NCI-H1694 treated with DMSO at 0.1 percent for 48 hours (cell line): ENCODE results near the gene ALKBH6.
A peak's percentile ranks its signal among the peaks of the same experiment; 100 is the strongest.
"Not testable (repeated sequence)": the region's sequence is repeated elsewhere in the genome, so short reads cannot be mapped to it uniquely, and the experiment has no call there.

Experiments
- DNase-seq: peaks from one replicate; lab custom pipeline; 2025; lab: John Stamatoyannopoulos, UW

ALKBH6 gene

GRCh38 chr19:36014012-36014924 is at the start of gene ALKBH6:
ALKBH6 (minus strand) TSS chr19:36014213; CDS start chr19:36013397, 816 bp downstream.
- peak; percentile 99 for DNase-seq

DNA sequence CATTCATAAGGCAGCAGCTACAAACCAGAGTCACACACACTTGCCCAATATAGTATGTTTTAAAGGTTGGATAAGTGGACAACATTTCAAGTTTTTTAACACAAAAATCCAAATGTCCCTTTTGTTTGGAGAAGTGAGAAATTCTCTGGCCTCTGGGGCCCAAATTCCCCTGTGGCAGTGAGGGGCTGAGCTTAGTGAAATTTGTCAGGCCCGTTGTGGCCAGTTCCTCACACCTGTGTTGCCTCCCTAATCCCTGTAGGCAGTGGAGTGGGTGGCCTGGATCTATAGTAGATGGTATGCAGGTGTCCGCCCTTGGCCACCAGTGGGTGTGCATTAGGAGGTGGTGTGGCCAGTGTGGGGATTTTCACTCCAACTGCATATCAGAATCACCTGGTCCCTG is 47.4 kb upstream of the ALKBH6 start:
- DNase-seq, result no peak

GRCh38 chr19:36060430-36060829 is 46.4 kb upstream of the ALKBH6 start:
- peak; percentile 47 for DNase-seq

DNA sequence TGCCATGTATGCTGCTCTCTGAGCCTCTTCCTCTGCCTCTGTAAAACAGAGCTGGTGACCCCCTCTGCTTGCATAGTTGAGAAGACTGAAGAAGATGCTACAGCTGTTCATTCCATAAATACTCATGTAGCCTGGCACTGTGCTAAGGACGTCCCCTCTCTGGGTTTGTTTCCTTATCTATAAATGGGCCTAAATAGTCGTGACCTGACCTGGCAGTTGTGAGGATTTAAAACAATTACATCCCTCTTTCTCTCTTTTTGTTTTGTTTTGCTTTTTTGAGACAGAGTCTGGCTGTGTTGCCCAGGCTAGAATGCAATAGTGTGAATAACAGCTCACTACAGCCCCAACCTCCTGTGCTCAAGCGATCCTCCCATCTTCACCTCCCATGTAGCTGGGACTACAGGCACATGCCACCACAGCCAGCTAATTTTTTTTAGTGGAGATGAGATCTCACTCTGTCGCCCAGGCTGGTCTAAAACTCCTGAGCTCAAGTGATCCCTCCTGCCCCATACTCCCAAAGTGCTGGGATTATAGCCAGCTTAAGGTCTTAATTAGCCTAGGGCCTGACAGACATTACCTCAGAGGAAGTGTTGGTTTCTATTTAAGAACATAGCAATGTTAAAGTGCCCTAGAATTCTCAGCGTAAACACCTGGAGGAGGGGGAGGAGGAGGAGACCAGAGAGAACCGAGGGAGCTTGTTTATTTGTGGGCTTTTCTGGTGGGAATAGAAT is 45.3 kb upstream of the ALKBH6 start:
- DNase-seq, result no peak

DNA sequence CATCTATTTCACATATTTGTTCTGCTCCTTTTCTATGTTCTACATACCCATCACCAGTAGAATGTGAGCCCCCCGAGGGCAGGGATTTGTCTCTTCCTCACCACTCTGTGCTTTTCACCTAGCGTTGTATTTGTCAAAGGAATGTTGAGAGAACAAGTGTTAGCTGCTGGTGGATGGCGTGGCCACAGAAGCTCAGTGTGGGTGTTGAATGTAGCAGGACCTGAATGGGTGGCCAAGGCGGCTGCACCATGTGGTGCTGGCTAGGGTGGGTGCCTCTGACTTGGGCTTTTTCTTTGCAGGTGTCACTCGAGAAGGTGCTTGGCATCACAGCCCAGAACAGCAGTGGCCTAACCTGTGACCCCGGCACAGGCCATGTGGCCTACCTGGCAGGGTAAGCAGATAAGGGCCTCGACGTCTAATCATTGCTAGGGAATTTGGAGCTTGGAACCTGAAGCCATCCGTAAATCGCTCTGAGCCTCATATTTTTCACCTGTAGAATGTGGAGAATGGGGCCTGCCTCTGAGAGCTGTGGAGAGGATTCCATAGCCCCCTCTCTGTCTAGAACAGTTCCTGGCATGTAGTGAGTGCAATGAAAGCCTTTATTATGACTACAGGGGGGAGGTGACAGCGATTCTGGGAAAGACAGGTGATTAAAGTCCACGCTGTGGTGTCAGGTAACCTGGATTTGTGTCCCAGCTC is 44.6 kb upstream of the ALKBH6 start:
- DNase-seq, result no peak

GRCh38 chr19:36054733-36055686 is 41.0 kb upstream of the ALKBH6 start, which contains the start of gene WDR62:
WDR62 (plus strand) TSS chr19:36054897; CDS start chr19:36054972, 75 bp downstream.
- DNase-seq, result peak; percentile 98

DNA sequence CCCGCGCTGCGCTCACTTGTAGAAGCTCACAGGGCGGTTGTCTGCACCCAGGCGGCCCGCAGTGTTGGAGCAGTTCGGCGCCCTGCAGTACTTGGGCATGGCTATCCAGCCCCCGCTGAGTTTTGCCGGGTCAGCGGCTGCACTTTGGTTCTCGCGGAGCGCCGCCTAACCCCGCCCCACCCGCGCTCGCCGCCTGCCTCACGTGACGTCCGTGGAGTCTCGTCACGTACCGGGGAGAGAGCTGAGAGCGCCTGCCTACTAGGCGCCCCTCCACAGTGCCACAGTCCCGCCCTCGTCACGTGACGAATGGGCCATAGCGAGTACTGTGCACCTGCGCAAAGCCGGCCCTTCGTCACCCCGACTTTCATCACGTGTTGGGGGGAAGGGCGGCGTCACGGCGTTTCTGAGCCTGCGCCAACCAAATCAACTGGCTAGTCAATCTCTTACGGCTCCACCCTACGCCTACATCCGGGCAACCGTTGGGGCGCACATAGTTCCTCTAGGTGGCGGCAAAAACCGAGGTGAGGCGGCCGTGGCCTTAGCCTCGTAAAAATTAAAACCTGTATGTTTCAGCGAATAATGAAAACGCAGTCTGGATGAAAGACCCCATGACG is 40.2 kb upstream of the ALKBH6 start, which contains the start of gene THAP8:
Gene THAP8 (minus strand): TSS at position 167 of the 614 bp plus-strand sequence. CDS start 68 bp downstream, at position 99.
- DNase-seq, result peak; percentile 99

DNA sequence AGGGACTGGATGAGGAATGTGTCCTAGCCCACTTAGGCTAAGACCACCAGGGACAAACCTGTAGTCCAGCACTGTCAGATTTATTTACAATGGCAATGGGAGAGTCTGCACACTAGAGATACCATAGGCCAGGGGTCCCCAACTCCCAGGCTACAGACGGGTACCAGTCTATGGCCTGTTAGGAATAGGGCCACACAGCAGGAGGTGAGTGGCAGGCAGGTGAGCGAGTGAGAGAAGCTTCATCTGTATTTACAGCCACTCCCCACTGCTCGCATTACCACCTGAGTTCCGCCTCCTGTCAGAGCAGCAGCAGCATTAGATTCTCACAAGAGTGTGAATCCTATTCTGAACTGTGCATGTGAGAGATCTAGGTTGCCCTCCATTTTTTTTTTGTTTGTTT is 37.6 kb upstream of the ALKBH6 start:
- no peak for DNase-seq

- peak; percentile 25 for DNase-seq
These were observed 37.2 kb upstream of the ALKBH6 start for GRCh38 chr19:36051236-36051635.

DNA sequence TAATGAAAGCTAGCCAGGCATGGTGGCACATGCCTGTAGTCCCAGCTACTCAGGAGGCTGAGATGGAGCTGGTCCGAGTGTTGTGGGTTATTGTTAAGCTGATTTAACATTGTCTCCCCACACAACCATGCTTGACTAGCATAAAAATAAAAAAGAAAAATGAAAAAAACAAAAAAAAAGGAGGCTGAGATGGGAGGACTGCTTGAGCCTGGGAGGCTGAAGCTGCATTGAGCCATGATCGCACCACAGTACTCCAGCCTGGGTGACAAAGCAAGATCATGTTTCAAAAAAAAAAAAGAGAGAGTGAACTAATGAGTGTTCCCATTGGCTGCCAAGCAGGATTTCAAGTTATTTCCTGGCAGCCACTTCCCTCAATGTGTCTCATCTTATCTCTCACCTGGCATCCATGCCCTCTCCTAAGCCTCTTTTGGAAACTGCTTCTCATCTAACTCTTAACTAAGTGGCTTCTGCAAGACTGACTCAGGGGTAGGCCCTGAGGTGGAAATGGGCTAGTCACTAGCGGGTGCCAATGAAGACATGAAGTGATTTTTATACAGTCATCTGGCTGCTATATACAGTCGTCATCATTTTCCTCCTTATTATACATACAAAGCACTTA is 35.2 kb upstream of the ALKBH6 start:
- DNase-seq, result no peak

DNA sequence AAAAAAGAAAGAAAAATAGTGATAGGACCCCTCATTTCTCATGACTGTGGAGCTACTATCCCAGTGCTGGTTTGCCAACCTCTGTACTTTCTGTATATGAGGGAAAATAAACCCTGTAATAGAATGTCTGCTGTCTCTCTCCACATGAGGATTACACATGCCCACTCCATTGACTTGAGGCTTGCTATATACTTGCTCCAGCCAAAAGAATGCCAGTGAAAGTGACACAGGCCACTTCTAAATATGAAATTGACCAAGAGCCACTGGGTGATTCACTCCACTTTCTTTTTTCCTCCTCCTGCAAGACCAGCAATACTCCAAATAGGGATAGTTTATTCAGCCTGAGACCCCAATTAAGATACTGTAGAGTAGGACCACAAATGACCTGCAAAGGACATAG is 33.8 kb upstream of the ALKBH6 start:
- no peak for DNase-seq

GRCh38 chr19:36046443-36047050 is 32.5 kb upstream of the ALKBH6 start:
- DNase-seq, result no peak

DNA sequence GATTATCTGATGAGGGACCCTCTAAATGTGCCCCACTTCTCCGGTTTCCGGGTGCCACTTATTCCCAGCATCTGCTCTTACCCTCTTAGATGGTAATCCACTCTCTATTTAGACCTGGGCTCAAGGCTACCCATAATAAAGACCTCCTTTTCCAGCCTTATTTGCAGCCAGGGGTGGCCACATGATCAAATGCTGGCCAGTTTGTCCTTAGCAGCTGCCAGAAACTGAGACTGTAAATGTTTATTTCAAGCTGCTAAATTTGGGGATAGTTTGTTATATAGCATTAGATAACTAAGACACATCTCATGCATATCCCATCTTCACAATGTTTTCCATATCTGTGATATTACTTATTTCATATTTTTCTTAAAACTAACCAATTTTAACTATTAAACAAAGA is 29.9 kb upstream of the ALKBH6 start:
- no peak for DNase-seq

DNA sequence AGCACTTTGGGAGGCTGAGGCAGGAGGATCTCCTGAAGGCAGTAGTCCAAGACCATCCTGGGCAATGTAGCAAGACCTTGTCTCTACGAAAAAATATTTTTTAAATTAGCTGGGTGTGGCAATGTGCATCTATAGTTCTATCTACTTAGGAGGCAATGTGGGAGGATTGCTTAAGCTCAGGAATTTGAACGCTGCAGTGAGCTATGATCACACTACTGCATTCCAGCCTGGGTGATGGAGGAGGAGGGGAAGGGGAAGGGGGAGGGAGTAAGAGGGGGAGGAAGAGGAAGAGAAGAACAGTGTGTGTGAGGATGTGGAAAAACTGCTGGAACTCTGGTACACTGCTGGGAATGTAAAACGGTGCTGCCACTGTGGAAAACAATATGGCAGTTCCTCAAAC is 27.8 kb upstream of the ALKBH6 start:
- no peak for DNase-seq

- not testable (repeated sequence) for DNase-seq
These were observed 27.1 kb upstream of the ALKBH6 start for GRCh38 chr19:36041092-36041491.

GRCh38 chr19:36040495-36040894 is 26.5 kb upstream of the ALKBH6 start:
- no peak for DNase-seq

DNA sequence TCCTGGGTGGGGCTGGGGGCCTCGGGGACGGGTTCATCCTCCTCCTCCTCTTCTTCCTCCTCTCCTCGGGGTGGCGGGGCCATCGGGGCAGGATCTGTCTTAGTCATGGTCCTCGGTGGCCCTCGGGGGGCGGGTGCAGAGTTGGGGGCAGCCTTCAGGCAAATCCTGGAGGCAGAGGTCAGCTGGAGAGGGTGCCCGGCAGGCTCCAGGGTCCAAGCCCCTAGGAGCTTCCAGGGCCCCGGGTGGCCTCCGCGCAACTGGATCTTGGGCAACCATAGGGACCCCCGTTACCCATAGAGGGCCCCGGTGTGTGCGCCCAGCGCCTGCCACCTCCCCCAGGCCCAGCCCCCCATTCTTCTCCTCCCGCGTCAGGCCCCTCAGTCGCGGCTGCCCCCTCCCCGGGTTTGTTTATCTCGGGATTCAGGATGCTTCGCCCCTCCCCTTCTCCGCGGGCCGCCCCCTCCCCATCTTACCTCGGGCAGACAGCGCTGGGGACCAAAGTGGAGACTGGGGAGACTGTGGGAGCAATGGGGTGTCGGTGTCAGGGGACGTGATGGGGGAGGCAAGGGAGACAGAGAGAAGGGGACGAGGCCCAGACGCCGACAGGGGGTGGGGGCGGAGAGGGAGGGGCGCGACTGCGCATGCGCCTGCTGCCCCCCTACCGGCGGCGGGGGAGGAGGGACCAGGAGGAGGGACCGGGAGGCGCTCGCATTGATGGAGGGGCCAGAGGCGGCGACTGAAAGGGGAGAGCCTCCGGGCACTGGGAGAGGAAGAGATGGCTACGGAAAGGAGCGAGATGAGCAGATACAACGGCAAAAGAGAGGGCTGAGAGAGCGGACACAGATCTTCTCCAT is 18.5 kb upstream of the ALKBH6 start, which contains the start of gene CLIP3:
Gene CLIP3 (minus strand): TSS at position 623 of the 854 bp plus-strand sequence. CDS start 516 bp downstream, at position 107.
- peak; percentile 50 for DNase-seq

GRCh38 chr19:36031308-36031707 is 17.3 kb upstream of the ALKBH6 start:
- DNase-seq, result no peak
